MM.1S (cell line): ENCODE results near the gene ANKLE1.

Experiments used
- DNase-seq: peaks from one replicate; pipeline ENCODE4 v3.0.0-alpha.2; 2015
- H2AFZ ChIP-seq: fragments of 300-600 bp; sonication (generic); 2 replicates; pipeline ENCODE4 v1.6.0; 2016; ENCODE audit warnings: antibody characterized with exemption, low read length
- H3F3A ChIP-seq: fragments of 300-600 bp; sonication (generic); 2 replicates; pipeline ENCODE4 v1.6.1; 2016; ENCODE audit warnings: mild to moderate bottlenecking, antibody characterized with exemption, low read length, moderate library complexity, mixed read lengths; ENCODE audit not compliant: insufficient read depth
- H3K27ac ChIP-seq: fragments of 300-600 bp; sonication (generic); 2 replicates; pipeline ENCODE4 v1.5.1; 2016; ENCODE audit warnings: mild to moderate bottlenecking, low read length
- H3K27me3 ChIP-seq: fragments of 300-600 bp; sonication (generic); replicated peaks from 2 replicates; pipeline ENCODE4 v1.6.0; 2016; ENCODE audit warnings: low read length; ENCODE audit not compliant: insufficient read depth
- H3K36me3 ChIP-seq: fragments of 300-600 bp; sonication (generic); replicated peaks from 2 replicates; pipeline ENCODE4 v1.6.1; 2016; ENCODE audit warnings: mild to moderate bottlenecking, low read length, mixed read lengths; ENCODE audit not compliant: insufficient read depth
- H3K4me1 ChIP-seq: fragments of 300-600 bp; sonication (generic); 2 replicates; pipeline ENCODE4 v1.6.1; 2016; ENCODE audit warnings: low read length, mixed read lengths
- H3K4me2 ChIP-seq: fragments of 300-600 bp; sonication (generic); 2 replicates; pipeline ENCODE4 v1.6.0; 2016; ENCODE audit warnings: low read depth, low read length
- H3K4me3 ChIP-seq: fragments of 300-600 bp; sonication (generic); 2 replicates; pipeline ENCODE4 v1.5.1; 2016; ENCODE audit warnings: low read length, mixed read lengths
- H3K79me2 ChIP-seq: fragments of 300-600 bp; sonication (generic); 2 replicates; pipeline ENCODE4 v1.6.1; 2016; ENCODE audit warnings: mixed run types, low read length, mixed read lengths
- H3K9ac ChIP-seq: fragments of 300-600 bp; sonication (generic); 2 replicates; pipeline ENCODE4 v1.6.1; 2016; ENCODE audit warnings: low read length, mixed read lengths
- H3K9me2 ChIP-seq: fragments of 300-600 bp; sonication (generic); replicated peaks from 2 replicates; pipeline ENCODE4 v1.6.1; 2016; ENCODE audit warnings: mild to moderate bottlenecking, low read length, mixed read lengths; ENCODE audit not compliant: insufficient read depth
- H3K9me3 ChIP-seq: fragments of 300-600 bp; sonication (generic); replicated peaks from 2 replicates; pipeline ENCODE4 v1.6.1; 2016; ENCODE audit warnings: mild to moderate bottlenecking, low read length, mixed read lengths; ENCODE audit not compliant: insufficient read depth
- H4K20me1 ChIP-seq: fragments of 300-600 bp; sonication (generic); 2 replicates; pipeline ENCODE4 v1.6.1; 2016; ENCODE audit warnings: mild to moderate bottlenecking, low read length, moderate library complexity, mixed read lengths; ENCODE audit not compliant: insufficient read depth
- EZH2 ChIP-seq: fragments of 300-600 bp; sonication (generic); optimal IDR thresholded peaks from 2 replicates; pipeline ENCODE3; 2017; ENCODE audit warnings: low read depth, mild to moderate bottlenecking, antibody characterized with exemption, low read length, mixed read lengths
- EZH2phosphoT487 ChIP-seq: fragments of 300-600 bp; sonication (generic); IDR thresholded peaks from 2 replicates; pipeline ENCODE4 v1.6.1; 2018; ENCODE audit warnings: antibody characterized with exemption, low read length
- TF ChIP-seq, protein P1 (sequence below): fragments of 300-600 bp; sonication (generic); IDR thresholded peaks from 2 replicates; pipeline ENCODE4 v1.5.1; 2016; ENCODE audit warnings: antibody characterized with exemption, low read length, mixed read lengths

Gene ANKLE1

DNA sequence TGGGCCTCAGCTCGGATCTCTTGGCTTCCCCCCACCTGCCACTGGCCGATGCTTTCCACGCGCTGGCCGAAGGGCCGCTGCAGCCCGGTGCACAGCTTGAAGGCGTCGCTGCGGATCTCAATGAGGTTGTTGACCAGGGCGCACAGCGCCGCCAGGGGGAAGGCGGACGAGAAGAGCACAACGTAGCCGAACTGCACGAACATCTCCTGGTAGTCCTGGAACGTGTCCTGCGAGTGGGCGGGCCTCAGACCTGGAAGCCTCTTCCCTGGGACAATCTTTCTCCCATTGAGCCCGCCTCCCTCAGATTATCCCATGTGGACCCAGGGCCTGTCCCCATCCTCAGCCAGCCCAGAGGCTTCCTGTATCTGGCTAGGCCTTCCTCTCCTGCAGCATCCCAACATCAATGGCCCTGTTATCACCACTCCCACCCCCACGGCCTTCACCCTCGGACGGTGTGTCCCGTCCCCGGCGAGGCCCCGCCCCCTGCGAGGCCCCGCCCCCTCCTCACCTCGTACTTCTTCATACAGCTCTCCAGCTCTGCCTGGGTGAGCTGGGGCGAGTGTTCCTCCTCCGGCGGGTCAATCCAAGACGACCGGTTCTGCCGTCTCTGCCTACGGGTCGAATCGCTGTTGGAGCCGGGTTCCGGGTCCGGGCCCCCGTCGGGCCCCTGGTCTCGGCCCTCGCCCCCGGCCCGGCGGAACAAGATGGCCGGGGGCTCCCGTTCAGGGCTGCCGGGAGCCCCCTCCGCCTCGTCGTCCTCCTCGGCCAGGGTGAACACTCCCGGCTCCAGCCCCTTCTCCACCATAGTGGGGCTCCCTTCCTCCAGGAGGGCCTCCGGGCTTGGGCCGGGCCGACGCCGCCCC lies 46.2 kb downstream of the ANKLE1 start:
- Histone ChIP-seq H3K9me3 (no peaks in the 10 kb centered on the region), H4K20me1 (no peaks in the 10 kb centered on the region), H3K4me2 (peak overlapping the region; percentile 24; the same call in 1 of the 2 replicates), H3K9me2 (no peaks in the 10 kb centered on the region), H3K27me3 (peaks cover 38% of the 10 kb centered on the region), H3K9ac (no peak overlapping the region), H3K79me2 (no peaks in the 10 kb centered on the region), H3K27ac (no peak overlapping the region), H3K4me3 (no peak overlapping the region), H3K36me3 (no peaks in the 10 kb centered on the region), H2AFZ (no peak overlapping the region), H3K4me1 (no peaks in the 10 kb centered on the region), H3F3A (0 out of 2 replicates have a peak, but pooled peaks cover 3% of the 10 kb centered on the region)
- TF ChIP-seq EZH2phosphoT487, result no peak
- TF ChIP-seq, protein P1, sequence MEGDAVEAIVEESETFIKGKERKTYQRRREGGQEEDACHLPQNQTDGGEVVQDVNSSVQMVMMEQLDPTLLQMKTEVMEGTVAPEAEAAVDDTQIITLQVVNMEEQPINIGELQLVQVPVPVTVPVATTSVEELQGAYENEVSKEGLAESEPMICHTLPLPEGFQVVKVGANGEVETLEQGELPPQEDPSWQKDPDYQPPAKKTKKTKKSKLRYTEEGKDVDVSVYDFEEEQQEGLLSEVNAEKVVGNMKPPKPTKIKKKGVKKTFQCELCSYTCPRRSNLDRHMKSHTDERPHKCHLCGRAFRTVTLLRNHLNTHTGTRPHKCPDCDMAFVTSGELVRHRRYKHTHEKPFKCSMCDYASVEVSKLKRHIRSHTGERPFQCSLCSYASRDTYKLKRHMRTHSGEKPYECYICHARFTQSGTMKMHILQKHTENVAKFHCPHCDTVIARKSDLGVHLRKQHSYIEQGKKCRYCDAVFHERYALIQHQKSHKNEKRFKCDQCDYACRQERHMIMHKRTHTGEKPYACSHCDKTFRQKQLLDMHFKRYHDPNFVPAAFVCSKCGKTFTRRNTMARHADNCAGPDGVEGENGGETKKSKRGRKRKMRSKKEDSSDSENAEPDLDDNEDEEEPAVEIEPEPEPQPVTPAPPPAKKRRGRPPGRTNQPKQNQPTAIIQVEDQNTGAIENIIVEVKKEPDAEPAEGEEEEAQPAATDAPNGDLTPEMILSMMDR, result no peak
- DNase-seq, result no peak

DNA sequence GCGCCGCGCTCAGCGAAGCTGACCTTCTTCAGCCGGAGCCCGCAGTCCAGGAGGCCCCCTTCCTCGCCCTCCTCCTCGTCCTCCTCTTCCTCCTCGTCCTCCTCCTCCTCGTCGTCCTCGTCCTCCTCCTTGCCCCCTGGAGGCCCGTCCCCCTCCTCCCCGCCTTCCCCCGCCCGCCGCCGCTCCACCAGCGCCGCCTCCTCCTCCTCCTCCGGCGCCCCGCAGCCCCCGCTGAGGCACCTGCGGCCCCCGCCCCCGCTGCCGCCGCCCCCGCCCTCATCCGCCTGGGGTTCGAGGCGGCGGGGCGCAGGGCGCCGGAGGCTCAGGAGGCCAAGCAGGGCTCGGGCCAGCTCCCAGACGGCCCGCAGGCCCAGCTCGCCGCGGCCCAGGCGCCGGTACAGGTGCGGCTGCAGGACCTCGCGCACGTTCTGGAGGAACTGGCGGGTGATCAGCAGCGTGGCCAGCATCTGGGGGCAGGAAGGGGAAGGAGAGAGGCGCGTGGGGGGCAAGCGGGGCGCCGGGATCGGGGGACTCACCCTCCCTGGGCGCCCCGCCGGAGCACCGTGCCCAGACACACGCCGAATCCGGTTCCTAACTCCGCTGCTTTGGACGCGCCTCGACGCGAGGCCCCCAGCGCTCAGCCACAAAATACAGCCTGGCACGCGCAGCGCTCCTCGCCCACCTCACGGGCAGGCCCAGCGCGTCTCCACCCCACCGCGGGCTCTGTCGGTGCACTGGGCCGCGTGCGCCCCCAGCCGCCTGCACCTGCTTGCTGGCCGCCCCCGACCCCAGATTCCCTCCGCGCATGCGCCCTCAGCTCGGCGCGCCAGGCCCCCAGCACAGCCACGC lies 47.0 kb downstream of the ANKLE1 start:
- Histone ChIP-seq H3K27ac (no peak overlapping the region), H3K27me3 (peaks cover 38% of the 10 kb centered on the region), H3K4me3 (no peak overlapping the region), H3K9me3 (no peaks in the 10 kb centered on the region), H3K4me2 (peak overlapping the region; percentile 24; the same call in 1 of the 2 replicates), H3K79me2 (no peaks in the 10 kb centered on the region), H3K4me1 (0 out of 2 replicates have a peak, but pooled peaks cover under 1% of the 10 kb centered on the region), H4K20me1 (no peaks in the 10 kb centered on the region), H2AFZ (no peak overlapping the region), H3K9ac (no peak overlapping the region), H3K9me2 (no peaks in the 10 kb centered on the region), H3F3A (0 out of 2 replicates have a peak, but pooled peaks cover 3% of the 10 kb centered on the region), H3K36me3 (no peaks in the 10 kb centered on the region)
- DNase-seq, result no peak
- TF ChIP-seq, protein P1, result no peak
- TF ChIP-seq EZH2phosphoT487 (no peak), EZH2 (no peak)

DNA sequence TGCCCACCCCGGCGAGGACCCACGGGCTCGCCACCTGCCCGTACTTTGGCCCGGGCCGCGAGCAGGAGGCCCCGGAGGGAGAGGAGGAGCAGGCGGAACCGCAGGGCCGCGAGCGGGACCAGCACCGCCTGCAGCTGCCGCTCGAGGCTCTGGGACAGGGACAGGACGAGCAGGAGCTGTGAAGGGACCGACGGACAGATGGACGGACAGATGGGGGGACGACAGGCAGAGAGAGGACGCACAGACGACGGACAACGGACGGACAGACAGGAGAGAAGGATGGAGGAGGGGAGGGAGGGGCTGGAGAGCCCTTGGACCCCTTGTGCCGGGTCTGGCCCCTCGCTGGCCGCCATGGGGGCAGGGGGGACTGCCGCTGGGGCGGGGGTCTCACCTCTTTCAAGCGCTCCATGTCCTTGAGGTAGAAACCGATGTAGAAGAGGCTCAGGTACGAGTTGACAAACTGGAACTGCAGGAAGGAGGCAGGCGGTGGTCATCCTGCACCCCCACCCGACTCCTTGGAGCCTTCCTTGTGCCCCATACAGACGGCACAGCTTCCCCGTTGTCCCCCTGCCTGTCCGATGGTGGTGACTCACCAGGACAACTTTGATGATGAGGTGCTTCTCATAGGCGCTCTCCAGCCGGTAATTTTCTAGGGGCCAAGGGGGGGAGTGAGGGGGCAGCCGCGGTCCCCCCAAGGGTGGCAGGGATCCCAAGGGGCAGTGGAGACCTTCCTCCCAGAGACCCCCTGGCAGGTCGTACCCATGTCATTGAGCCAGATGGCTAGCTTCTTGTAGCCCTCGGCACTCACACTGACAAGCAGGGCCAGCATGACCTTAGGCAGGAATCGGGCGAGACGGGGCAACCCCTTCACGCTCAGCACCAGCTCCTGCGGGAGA lies 47.9 kb downstream of the ANKLE1 start:
- no peak for TF ChIP-seq EZH2
- Histone ChIP-seq H2AFZ (no peak overlapping the region), H3K9me2 (no peaks in the 10 kb centered on the region), H3K27me3 (peaks cover 38% of the 10 kb centered on the region), H3K4me2 (no peak overlapping the region), H4K20me1 (no peaks in the 10 kb centered on the region), H3K4me3 (no peak overlapping the region), H3K27ac (no peak overlapping the region), H3K4me1 (0 out of 2 replicates have a peak, but pooled peaks cover 5% of the 10 kb centered on the region), H3K9ac (no peak overlapping the region), H3K79me2 (no peaks in the 10 kb centered on the region), H3K36me3 (no peaks in the 10 kb centered on the region), H3K9me3 (no peaks in the 10 kb centered on the region), H3F3A (peaks cover 9% of the 10 kb centered on the region; the same call in 1 of the 2 replicates)
- no peak for DNase-seq
